A549 (cell line): Measurements from ENCODE around the gene TDRD1. TPM values are rescaled to one million over a fixed set of nuclear protein-coding genes. Genes with fewer than 3 reads are reported as not detected.

ENCODE experiments used
- ATAC-seq, 2 experiments: fragments of 200-7000 bp in 1 of 2; fragments of >200 bp in 1 of 2; cut with Nextera tagmentation in 1 of 2; cut with Tn5 transposase in 1 of 2; 3 replicates each; pipeline versions ENCODE4 v1.8.0 to v1.9.1; 2018 to 2020; ENCODE audit warnings: mild to moderate bottlenecking in 1 of 2, moderate library complexity in 1 of 2
- CTCF ChIA-PET: fragments of 300-600 bp; sonication (Branson Sonifier 250); formaldehyde crosslinking; extraction: SDS; loops from one replicate; lab custom pipeline; 2021; ENCODE audit warnings: antibody characterized with exemption, inconsistent platforms; lab: Yijun Ruan, JAX
- POLR2A ChIA-PET: fragments of 350-600 bp; formaldehyde crosslinking; extraction: SDS; loops from one replicate; lab custom pipeline; 2021; ENCODE audit warnings: antibody characterized with exemption, inconsistent platforms; lab: Yijun Ruan, JAX
- DNase-seq, 2 experiments: peaks; one replicate each; pipeline versions ENCODE4 v3.0.0 to v3.0.0-alpha.2; 2011 to 2016; ENCODE audit warnings: low read depth in 1 of 2, low spot score in 1 of 2
- FAIRE-seq: peaks from 2 replicates; lab custom pipeline; 2011; peaks lifted over from hg19 to GRCh38; lab: Jason Lieb, UNC
- H3K27ac ChIP-seq, 2 experiments: fragments of >200 bp; sonication (Bioruptor Twin); formaldehyde crosslinking; 3 replicates each; pipeline ENCODE4 v1.5.1; 2016 to 2017
- H3K4me1 ChIP-seq: fragments of >200 bp; sonication (Bioruptor Twin); formaldehyde crosslinking; 3 replicates; pipeline ENCODE4 v1.6.1; 2016
- H3K4me2 ChIP-seq: fragments of >200 bp; sonication (Bioruptor Twin); formaldehyde crosslinking; 3 replicates; pipeline ENCODE4 v1.6.1; 2016
- H3K4me3 ChIP-seq: fragments of >200 bp; sonication (Bioruptor Twin); formaldehyde crosslinking; 3 replicates; pipeline ENCODE4 v1.5.1; 2016
- H3K9me3 ChIP-seq: fragments of >200 bp; sonication (Bioruptor Twin); formaldehyde crosslinking; 3 replicates; pipeline ENCODE4 v1.6.1; 2016
- BCL3 ChIP-seq: fragments of >200 bp; sonication (Bioruptor Twin); formaldehyde crosslinking; IDR thresholded peaks from 3 replicates; pipeline ENCODE4 v1.6.1; 2016
- CEBPB ChIP-seq, 2 experiments: fragments of >200 bp in 1 of 2; sonication (Bioruptor Twin) in 1 of 2; formaldehyde crosslinking in 1 of 2; IDR thresholded peaks; 2 replicates each; pipeline ENCODE4 v1.6.1; 2012 to 2016
- E2F6 ChIP-seq: IDR thresholded peaks from 2 replicates; pipeline ENCODE4 v1.6.1; 2012; ENCODE audit warnings: low read depth, borderline replicate concordance
- ELK1 ChIP-seq: fragments of 150-350 bp; IDR thresholded peaks from 2 replicates; pipeline ENCODE4 v1.6.1; 2014; ENCODE audit warnings: low read depth, mild to moderate bottlenecking, low read length
- EP300 ChIP-seq, 2 experiments: fragments of >200 bp; sonication (Bioruptor Twin); formaldehyde crosslinking; IDR thresholded peaks; 2 replicates in 1 of 2; 3 replicates in 1 of 2; pipeline ENCODE4 v1.6.1; 2016 to 2017
- FOSL2 ChIP-seq, 2 experiments: fragments of 450-650 bp in 1 of 2; fragments of >200 bp in 1 of 2; sonication (Bioruptor Twin) in 1 of 2; formaldehyde crosslinking; IDR thresholded peaks; 2 replicates each; pipeline versions ENCODE4 v1.5.0 to v1.6.1; 2016 to 2020; ENCODE audit warnings: mild to moderate bottlenecking in 1 of 2, moderate library complexity in 1 of 2
- FOXS1 ChIP-seq: fragments of 250-450 bp; sonication (Bioruptor Pico); IDR thresholded peaks from 2 replicates; pipeline ENCODE4 v1.5.0; 2020; ENCODE audit warnings: mild to moderate bottlenecking, moderate library complexity
- HES2 ChIP-seq: fragments of >200 bp; sonication (Bioruptor Twin); formaldehyde crosslinking; IDR thresholded peaks from 2 replicates; pipeline ENCODE4 v1.6.1; 2016
- HMGXB4 ChIP-seq: fragments of 250-450 bp; sonication (Bioruptor Pico); IDR thresholded peaks from 2 replicates; pipeline ENCODE4 v1.5.0; 2021; ENCODE audit warnings: mild to moderate bottlenecking, moderate library complexity, borderline replicate concordance
- JUNB ChIP-seq: fragments of >200 bp; sonication (Bioruptor Twin); formaldehyde crosslinking; IDR thresholded peaks from 2 replicates; pipeline ENCODE4 v1.6.1; 2016
- NFE2L2 ChIP-seq: fragments of 150-350 bp; conservative IDR thresholded peaks from 2 replicates; pipeline ENCODE4 v1.6.1; 2014; ENCODE audit warnings: low read length
- PBX3 ChIP-seq: IDR thresholded peaks from 2 replicates; pipeline ENCODE4 v1.6.1; 2012
- POLR2AphosphoS2 ChIP-seq: conservative IDR thresholded peaks from 2 replicates; pipeline ENCODE4 v1.6.1; 2012; ENCODE audit warnings: low read length, improper control_type of control experiment, inconsistent platforms
- RARB ChIP-seq: fragments of 250-450 bp; sonication (Bioruptor Pico); IDR thresholded peaks from 2 replicates; pipeline ENCODE4 v1.8.0; 2021; ENCODE audit warnings: mild to moderate bottlenecking, moderate library complexity
- RCOR1 ChIP-seq: fragments of 150-350 bp; IDR thresholded peaks from 2 replicates; pipeline ENCODE4 v1.6.1; 2014; ENCODE audit warnings: antibody characterized with exemption, low read length, low read depth
- SMC3 ChIP-seq: fragments of >200 bp; sonication (Bioruptor Twin); formaldehyde crosslinking; IDR thresholded peaks from 3 replicates; pipeline ENCODE4 v1.6.1; 2018; ENCODE audit warnings: inconsistent platforms
- TFCP2L1 ChIP-seq: fragments of 250-450 bp; sonication (Bioruptor Pico); IDR thresholded peaks from 2 replicates; pipeline ENCODE4 v1.5.0; 2021; ENCODE audit warnings: mild to moderate bottlenecking
- USF2 ChIP-seq: fragments of 450-650 bp; IDR thresholded peaks from 2 replicates; pipeline ENCODE4 v1.6.1; 2014; ENCODE audit warnings: antibody characterized with exemption
- WGBS: methylation state at CpG from one replicate; pipeline ENCODE4 v1.1.6; 2017; ENCODE audit errors: missing lambda C conversion rate; 5-methylcytosine and 5-hydroxymethylcytosine counted together
- polyA plus RNA-seq, 4 experiments: library from polyadenylated mRNA; depleted of rRNA in 3 of 4; stranded (reverse); fragments of >200 nt; fragmentation: RNase III in 1 of 4; extraction: RNeasy Plus Mini Kit Qiagen cat#74134 plus additional on column Dnase treatment in 1 of 4; gene quantifications; 2 replicates in 3 of 4; 3 replicates in 1 of 4; pipeline ENCODE4 v1.2.3, GENCODE V29; 2011 to 2017

Gene TDRD1
- polyA plus RNA-seq, 2 of the 4 experiments (the other 2 are of a cell fraction), result not detected

- peak in 1 of 2 experiments; percentile 13; a peak in 2 of 6 replicates for ATAC-seq
- CTCF ChIA-PET, result interaction anchor here (0.5 to 1.8 kb wide), 8 partner anchors 9 to 1255 kb away, joined by 3 to 6 read pairs (median 4); no protein-coding TSS in a partner anchor
Measured at GRCh38 chr10:114271075-114271778, 92.1 kb downstream of the TDRD1 start.

GRCh38 chr10:114271779-114272167 is 92.6 kb downstream of the TDRD1 start:
- ChIA-PET POLR2A (no interaction called here), CTCF (interaction anchor here (0.5 to 1.9 kb wide), 8 partner anchors 9 to 1256 kb away, joined by 3 to 5 read pairs (median 4); no protein-coding TSS in a partner anchor)
- WGBS, result 11% methylated on average over 4 of the region's 4 CpGs
- H3K9me3 ChIP-seq, result no peaks in the 10 kb centered on the region
- H3K27ac ChIP-seq, result no peak overlapping the region
- H3K4me2 ChIP-seq, result peak overlapping the region; percentile 49
- H3K4me3 ChIP-seq, result no peak overlapping the region
- ATAC-seq (peak; percentile 75 to 82), DNase-seq (peak; percentile 48 to 65), FAIRE-seq (peak; percentile 82)
- TF ChIP-seq PBX3 (0 out of 2 replicates have a peak, but pooled peaks have one; percentile 23), FOSL2 (IDR thresholded peaks at IDR 0.05) (peak; percentile 58; the same call in 1 of the 2 replicates), FOSL2 (CRISPR knock-in tag; IDR thresholded peaks at IDR 0.05) (peak; percentile 74), CEBPB (IDR thresholded peaks at IDR 0.05) (peak in 1 of 2 experiments; percentile 43; a peak in 1 of 4 replicates), RCOR1 (no peak), JUNB (peak; percentile 53)
- peaks cover 16% of the 10 kb centered on the region for H3K4me1 ChIP-seq

More at GRCh38 chr10:114271075-114271778, 92.1 kb downstream of the TDRD1 start:
- Histone ChIP-seq H3K4me3 (no peak overlapping the region), H3K4me2 (peak overlapping the region; percentile 49), H3K27ac (peak overlapping the region in 1 of 2 experiments; percentile 5; a peak in 1 of 6 replicates), H3K9me3 (no peaks in the 10 kb centered on the region), H3K4me1 (peaks cover 21% of the 10 kb centered on the region)
- POLR2A ChIA-PET, result no interaction called here
- FAIRE-seq (no peak), DNase-seq (no peak)
- no peak for TF ChIP-seq RARB (CRISPR knock-in tag)
- TF ChIP-seq TFCP2L1 (CRISPR knock-in tag), result no peak
- TF ChIP-seq SMC3, result no peak
- TF ChIP-seq POLR2AphosphoS2, result no peak
- no peak for TF ChIP-seq NFE2L2
- no peak for TF ChIP-seq ELK1
- TF ChIP-seq HES2, result no peak
- TF ChIP-seq HMGXB4, result no peak
- no peak for TF ChIP-seq BCL3
- no peak for TF ChIP-seq USF2
- no peak for TF ChIP-seq FOXS1 (CRISPR knock-in tag)
- no peak for TF ChIP-seq E2F6
- no peak for TF ChIP-seq EP300 (IDR thresholded peaks at IDR 0.05)
- 65% methylated on average over 3 of the region's 3 CpGs for WGBS
